H1 (cell line): ENCODE results near the gene ADAMTS15. TPM values are rescaled to one million over a fixed set of nuclear protein-coding genes. Genes with fewer than 3 reads are reported as not detected.

Experiments used
- CBX5 ChIP-seq: fragments of 300-800, 300-1000 bp; sonication (generic); IDR thresholded peaks from 2 replicates; pipeline ENCODE4 v1.7.1; 2016; ENCODE audit warnings: antibody characterized with exemption, low read length, low read depth
- CBX8 ChIP-seq: fragments of 300-800, 300-1000 bp; sonication (generic); IDR thresholded peaks from 2 replicates; pipeline ENCODE4 v1.7.1; 2016; ENCODE audit warnings: low read depth, low read length, borderline replicate concordance
- NRF1 ChIP-seq: IDR thresholded peaks from 2 replicates; pipeline ENCODE4 v1.6.1; 2011; ENCODE audit warnings: mild to moderate bottlenecking, low read depth, low read length, improper control_type of control experiment
- RFX5 ChIP-seq: IDR thresholded peaks from 2 replicates; pipeline ENCODE4 v1.6.1; 2011; ENCODE audit warnings: low read depth, low read length, improper control_type of control experiment, borderline replicate concordance
- RXRA ChIP-seq: IDR thresholded peaks from 2 replicates; pipeline ENCODE4 v1.6.1; 2011; ENCODE audit warnings: low read depth, mild to moderate bottlenecking, low read length, moderate library complexity; ENCODE audit not compliant: insufficient read depth
- SRF ChIP-seq: IDR thresholded peaks from 2 replicates; pipeline ENCODE4 v1.6.1; 2011; ENCODE audit warnings: mild to moderate bottlenecking, low read depth, low read length, moderate library complexity
- TAF1 ChIP-seq: IDR thresholded peaks from 2 replicates; pipeline ENCODE4 v1.6.1; 2011; ENCODE audit warnings: mild to moderate bottlenecking, low read depth, low read length
- polyA plus RNA-seq, 7 experiments: library from polyadenylated mRNA; depleted of rRNA in 3 of 7; stranded (reverse) in 5 of 7; unstranded in 2 of 7; fragments of >200 nt in 5 of 7; fragments of 200-250 nt in 2 of 7; gene quantifications; 1 replicate in 5 of 7; 2 replicates in 1 of 7; 4 replicates in 1 of 7; pipeline versions ENCODE4 v1.2.1 to v1.2.3, GENCODE V29; 2011 to 2013; ENCODE audit warnings: missing spikeins in 2 of 7, mixed read lengths in 2 of 7
- total RNA-seq: library from RNA; stranded (reverse); fragmentation: NEBNext Ultra II Directional; extraction: Animal tissue kit (Norgen Biotek cat#: 25700); gene quantifications from 2 replicates; pipeline ENCODE4 v1.2.1, GENCODE V29; 2021
- TF ChIP-seq, protein P1 (sequence below): IDR thresholded peaks from 2 replicates; pipeline ENCODE4 v1.6.1; 2011; ENCODE audit warnings: low read depth, mild to moderate bottlenecking, low read length; ENCODE audit not compliant: insufficient read depth

ADAMTS15 gene
- total and polyA plus RNA-seq, 2 of the 8 experiments (the other 6 are each of a cell fraction or from before 2014, with no cell fraction given) = 1.7 to 4.7 TPM

DNA sequence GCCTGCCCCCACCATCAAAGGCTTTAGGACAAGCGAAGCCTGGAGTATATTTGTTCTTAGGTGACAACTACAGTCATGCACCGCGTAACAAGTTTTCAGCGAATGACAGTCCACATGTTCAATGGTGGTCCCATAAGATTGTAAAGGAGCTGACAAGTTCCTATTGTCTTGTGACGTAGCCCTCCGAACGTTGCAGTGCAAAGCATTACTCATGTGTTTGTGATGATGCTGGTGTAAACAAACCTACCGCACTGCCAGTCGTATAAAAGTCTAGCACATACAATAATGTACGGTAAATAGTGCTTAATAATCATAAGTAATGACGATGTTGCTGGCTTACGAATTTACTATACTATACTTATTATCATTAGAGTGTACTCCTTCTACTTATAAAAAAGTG is 41.3 kb downstream of the ADAMTS15 start (continued):
- TF ChIP-seq, protein P1, sequence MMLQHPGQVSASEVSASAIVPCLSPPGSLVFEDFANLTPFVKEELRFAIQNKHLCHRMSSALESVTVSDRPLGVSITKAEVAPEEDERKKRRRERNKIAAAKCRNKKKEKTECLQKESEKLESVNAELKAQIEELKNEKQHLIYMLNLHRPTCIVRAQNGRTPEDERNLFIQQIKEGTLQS = no peak
- no peak for TF ChIP-seq SRF
- no peak for TF ChIP-seq TAF1
- no peak for TF ChIP-seq NRF1
- no peak for TF ChIP-seq CBX8
- no peak for TF ChIP-seq RFX5
- no peak for TF ChIP-seq CBX5
- no peak for TF ChIP-seq RXRA
